Measurements from ENCODE around the gene ANTXR1.
"Not testable (repeated sequence)": the region's sequence is repeated elsewhere in the genome, so short reads cannot be mapped to it uniquely, and the experiment has no call there.

Gene ANTXR1

GRCh38 chr2:69253112-69253511, 240.1 kb downstream of the ANTXR1 start:
- TF ChIP-seq JUND (IDR thresholded peaks at IDR 0.05; ENCODE audit: low read depth) = no peak

GRCh38 chr2:69253611-69254301, 240.8 kb downstream of the ANTXR1 start:
- in situ Hi-C loops (cut with HindIII; ENCODE audit: low pct_unique_long_range_greater_than_20kb, low sequenced_read_pairs) = no loop called here
- TF ChIP-seq JUND (IDR thresholded peaks at IDR 0.05; ENCODE audit: low read depth) = no peak
- no peak for DNase-seq (ENCODE audit: low read depth in 1 of 2, low spot score in 1 of 2)

More at GRCh38 chr2:69253112-69253511, 240.1 kb downstream of the ANTXR1 start:
- DNase-seq (ENCODE audit: low read depth in 1 of 2, low spot score in 1 of 2) = no peak
- in situ Hi-C loops (cut with HindIII; ENCODE audit: low pct_unique_long_range_greater_than_20kb, low sequenced_read_pairs) = no loop called here

DNA sequence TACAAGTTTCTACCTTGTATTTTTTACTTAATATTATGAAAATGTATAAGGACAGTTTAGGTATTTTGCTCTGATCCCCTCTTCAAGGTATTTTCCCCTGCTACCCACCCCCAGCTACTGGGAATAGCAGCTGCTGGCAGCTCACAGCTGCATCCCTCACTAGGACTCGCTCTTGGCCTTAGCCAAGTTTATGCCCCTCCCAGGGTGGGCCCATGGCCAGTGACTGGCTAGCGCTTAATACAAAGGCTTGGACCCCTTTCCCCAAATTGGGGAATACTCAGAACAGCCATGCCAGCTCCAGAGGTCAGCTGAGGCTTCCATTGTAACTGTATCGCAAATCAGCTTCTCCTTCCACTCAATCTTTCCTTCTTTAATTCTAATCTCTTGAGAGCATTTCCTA, 242.8 kb downstream of the ANTXR1 start:
- TF ChIP-seq JUND (IDR thresholded peaks at IDR 0.05; ENCODE audit: low read depth) = no peak
- no peak for DNase-seq (ENCODE audit: low read depth in 1 of 2, low spot score in 1 of 2)
- in situ Hi-C loops (cut with HindIII; ENCODE audit: low pct_unique_long_range_greater_than_20kb, low sequenced_read_pairs) = no loop called here

- DNase-seq (ENCODE audit: low read depth in 1 of 2, low spot score in 1 of 2); in situ Hi-C loops (cut with HindIII; ENCODE audit: low pct_unique_long_range_greater_than_20kb, low sequenced_read_pairs): not testable (repeated sequence)
Observed at GRCh38 chr2:69259994-69260591, 247.1 kb downstream of the ANTXR1 start.

DNA sequence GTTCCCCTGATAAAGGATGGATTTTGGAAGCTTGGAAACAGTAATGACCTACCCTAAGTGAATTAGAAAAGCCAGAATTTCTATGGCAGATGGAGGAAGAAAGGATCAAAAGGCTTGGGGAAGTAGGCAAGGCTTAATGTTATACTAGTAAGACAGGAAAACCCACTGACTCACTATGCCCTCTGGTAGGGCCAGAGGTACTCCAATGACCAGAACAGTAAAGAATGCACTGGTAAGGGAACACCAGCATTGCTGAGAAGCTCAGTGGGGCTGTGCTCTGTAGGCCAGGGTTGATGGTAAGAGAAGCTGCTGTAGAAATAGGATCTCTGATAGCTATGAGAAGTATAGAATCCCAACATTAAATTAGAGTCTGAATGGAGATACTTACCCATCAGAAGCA, 247.7 kb downstream of the ANTXR1 start:
- no peak for DNase-seq (ENCODE audit: low read depth in 1 of 2, low spot score in 1 of 2)
- in situ Hi-C loops (cut with HindIII; ENCODE audit: low pct_unique_long_range_greater_than_20kb, low sequenced_read_pairs) = no loop called here
- no peak for TF ChIP-seq JUND (IDR thresholded peaks at IDR 0.05; ENCODE audit: low read depth)

DNA sequence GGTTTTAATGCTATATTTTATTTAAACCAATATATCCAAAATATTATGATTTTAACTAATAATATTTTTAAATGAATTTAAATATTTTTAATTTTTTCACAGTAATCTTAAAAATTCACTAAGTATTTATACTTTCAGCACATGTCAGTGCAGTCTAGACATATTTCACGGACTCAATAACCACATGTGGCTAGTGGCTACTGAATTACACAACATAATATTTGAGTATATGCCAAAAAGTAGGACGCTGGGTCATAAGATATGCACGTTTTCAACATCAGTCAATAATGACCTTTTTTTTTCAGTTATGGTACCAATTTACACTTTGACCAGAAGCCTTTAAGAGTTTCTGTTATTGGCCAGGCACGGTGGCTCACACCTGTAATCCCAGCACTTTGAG, 256.4 kb downstream of the ANTXR1 start:
- DNase-seq (ENCODE audit: low read depth in 1 of 2, low spot score in 1 of 2) = no peak
- no peak for TF ChIP-seq JUND (IDR thresholded peaks at IDR 0.05; ENCODE audit: low read depth)
- in situ Hi-C loops (cut with HindIII; ENCODE audit: low pct_unique_long_range_greater_than_20kb, low sequenced_read_pairs) = no loop called here

GRCh38 chr2:69271831-69272257, 258.9 kb downstream of the ANTXR1 start:
- DNase-seq (ENCODE audit: low read depth in 1 of 2, low spot score in 1 of 2) = no peak
- no peak for TF ChIP-seq JUND (IDR thresholded peaks at IDR 0.05; ENCODE audit: low read depth)
- in situ Hi-C loops (cut with HindIII; ENCODE audit: low pct_unique_long_range_greater_than_20kb, low sequenced_read_pairs) = no loop called here

GRCh38 chr2:69272803-69273471, 260.0 kb downstream of the ANTXR1 start:
- in situ Hi-C loops (cut with HindIII; ENCODE audit: low pct_unique_long_range_greater_than_20kb, low sequenced_read_pairs) = no loop called here
- TF ChIP-seq JUND (IDR thresholded peaks at IDR 0.05; ENCODE audit: low read depth) = no peak
- DNase-seq (ENCODE audit: low read depth in 1 of 2, low spot score in 1 of 2) = peak in 1 of 2 experiments; percentile 25

DNA sequence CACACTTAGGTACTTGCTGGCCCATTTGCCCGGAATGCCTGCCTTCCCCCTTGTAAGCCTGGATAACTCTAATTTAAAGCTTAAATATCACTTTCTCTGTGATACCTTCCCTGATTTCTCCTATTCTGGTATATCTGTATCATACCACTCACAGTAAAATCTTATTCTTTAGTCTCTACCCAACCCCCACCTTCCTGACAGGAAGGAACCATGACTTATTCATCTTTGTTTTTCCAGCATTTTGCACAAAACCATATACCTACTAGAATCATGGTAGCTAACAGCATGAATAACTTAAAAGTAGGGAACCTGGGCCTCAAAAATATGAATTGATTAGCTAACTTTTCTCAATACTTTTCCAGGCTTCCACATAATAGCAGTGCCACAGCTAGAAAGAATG, 262.5 kb downstream of the ANTXR1 start:
- TF ChIP-seq JUND (IDR thresholded peaks at IDR 0.05; ENCODE audit: low read depth) = no peak
- in situ Hi-C loops (cut with HindIII; ENCODE audit: low pct_unique_long_range_greater_than_20kb, low sequenced_read_pairs) = no loop called here
- no peak for DNase-seq (ENCODE audit: low read depth in 1 of 2, low spot score in 1 of 2)

GRCh38 chr2:69278366-69278765, 265.4 kb downstream of the ANTXR1 start:
- DNase-seq (ENCODE audit: low read depth in 1 of 2, low spot score in 1 of 2) = no peak
- no peak for TF ChIP-seq JUND (IDR thresholded peaks at IDR 0.05; ENCODE audit: low read depth)
- in situ Hi-C loops (cut with HindIII; ENCODE audit: low pct_unique_long_range_greater_than_20kb, low sequenced_read_pairs) = no loop called here

DNA sequence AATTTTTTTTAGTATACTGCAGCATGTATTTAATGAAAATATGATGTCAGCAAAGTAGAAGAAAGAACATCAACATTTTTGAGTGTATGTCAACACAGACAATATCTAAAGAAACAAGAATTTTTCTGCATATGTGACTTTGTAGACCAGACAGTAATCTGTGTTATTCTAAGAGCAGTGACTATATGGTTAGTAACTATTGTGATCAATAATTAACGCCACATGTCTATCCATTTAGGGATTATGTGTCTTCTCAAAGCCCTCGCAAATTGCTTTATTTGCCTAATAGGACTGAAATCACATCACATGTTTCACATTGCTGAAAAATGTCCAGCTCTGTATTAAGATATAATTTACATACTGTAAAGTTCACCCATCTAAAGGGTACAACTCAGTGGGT, 266.2 kb downstream of the ANTXR1 start:
- in situ Hi-C loops (cut with HindIII; ENCODE audit: low pct_unique_long_range_greater_than_20kb, low sequenced_read_pairs) = no loop called here
- DNase-seq (ENCODE audit: low read depth in 1 of 2, low spot score in 1 of 2) = no peak
- no peak for TF ChIP-seq JUND (IDR thresholded peaks at IDR 0.05; ENCODE audit: low read depth)

- in situ Hi-C loops (cut with HindIII; ENCODE audit: low pct_unique_long_range_greater_than_20kb, low sequenced_read_pairs) = no loop called here
- no peak for TF ChIP-seq JUND (IDR thresholded peaks at IDR 0.05; ENCODE audit: low read depth)
- DNase-seq (ENCODE audit: low read depth in 1 of 2, low spot score in 1 of 2) = no peak
Observed at GRCh38 chr2:69279931-69280681, 267.1 kb downstream of the ANTXR1 start.
